GM23248 (cell line): ENCODE data around the gene KLF18. TPM values are rescaled to one million over a fixed set of nuclear protein-coding genes. Genes with fewer than 3 reads are reported as not detected.

ENCODE experiments used
- DNase-seq: peaks from one replicate; pipeline ENCODE4 v3.0.0-alpha.2; 2015
- H2AFZ ChIP-seq: fragments of 200-600 bp; sonication (generic); 2 replicates; pipeline ENCODE4 v1.6.1; 2016; ENCODE audit warnings: antibody characterized with exemption
- H3F3A ChIP-seq: fragments of 200-600 bp; sonication (generic); 2 replicates; pipeline ENCODE4 v1.6.1; 2016; ENCODE audit warnings: mild to moderate bottlenecking, antibody characterized with exemption, mixed run types; ENCODE audit not compliant: insufficient read depth
- H3K27ac ChIP-seq: fragments of 200-600 bp; sonication (generic); 2 replicates; pipeline ENCODE4 v1.5.1; 2016; ENCODE audit warnings: mild to moderate bottlenecking
- H3K27me3 ChIP-seq: fragments of 200-600 bp; sonication (generic); replicated peaks from 2 replicates; pipeline ENCODE4 v1.6.1; 2016; ENCODE audit warnings: mild to moderate bottlenecking; ENCODE audit not compliant: insufficient read depth
- H3K36me3 ChIP-seq: fragments of 200-600 bp; sonication (generic); 2 replicates; pipeline ENCODE4 v1.6.1; 2016; ENCODE audit warnings: low read depth, mild to moderate bottlenecking
- H3K4me1 ChIP-seq: fragments of 200-600 bp; sonication (generic); 2 replicates; pipeline ENCODE4 v1.6.1; 2016; ENCODE audit warnings: mild to moderate bottlenecking; ENCODE audit not compliant: insufficient read depth
- H3K4me2 ChIP-seq: fragments of 200-600 bp; sonication (generic); one replicate; pipeline ENCODE4 v1.6.1; 2016; ENCODE audit warnings: mild to moderate bottlenecking; ENCODE audit not compliant: unreplicated experiment
- H3K4me3 ChIP-seq: fragments of 200-600 bp; sonication (generic); 2 replicates; pipeline ENCODE4 v1.5.1; 2016; ENCODE audit warnings: mild to moderate bottlenecking
- H3K79me2 ChIP-seq: fragments of 200-600 bp; sonication (generic); 2 replicates; pipeline ENCODE4 v1.6.1; 2016; ENCODE audit warnings: mild to moderate bottlenecking; ENCODE audit not compliant: insufficient read depth
- H3K9ac ChIP-seq: fragments of 200-600 bp; sonication (generic); 2 replicates; pipeline ENCODE4 v1.6.1; 2016; ENCODE audit warnings: mild to moderate bottlenecking
- H3K9me2 ChIP-seq: fragments of 200-600 bp; sonication (generic); 2 replicates; pipeline ENCODE4 v1.6.1; 2016; ENCODE audit warnings: mixed run types, mild to moderate bottlenecking, moderate library complexity; ENCODE audit not compliant: insufficient read depth
- H3K9me3 ChIP-seq: fragments of 200-600 bp; sonication (generic); one replicate; pipeline ENCODE4 v1.6.1; 2017; ENCODE audit warnings: low read depth
- H4K20me1 ChIP-seq: fragments of 200-600 bp; sonication (generic); 2 replicates; pipeline ENCODE4 v1.6.0; 2016; ENCODE audit not compliant: insufficient read depth
- EZH2 ChIP-seq: fragments of 200-600 bp; sonication (generic); IDR thresholded peaks from 2 replicates; pipeline ENCODE4 v1.6.1; 2018; ENCODE audit warnings: antibody characterized with exemption, mild to moderate bottlenecking; ENCODE audit not compliant: insufficient read depth, poor library complexity, severe bottlenecking
- EZH2phosphoT487 ChIP-seq: fragments of 200-600 bp; sonication (generic); IDR thresholded peaks from 2 replicates; pipeline ENCODE4 v1.6.1; 2018; ENCODE audit warnings: antibody characterized with exemption, moderate library complexity, mild to moderate bottlenecking, low read depth; ENCODE audit not compliant: insufficient read depth
- WGBS, 2 experiments: methylation state at CpG; one replicate each; pipeline ENCODE4 v1.1.6; 2015 to 2017; ENCODE audit warnings: low lambda C conversion rate in 2 of 2, low coverage in 1 of 2; ENCODE audit errors: missing lambda C conversion rate in 2 of 2; 5-methylcytosine and 5-hydroxymethylcytosine counted together
- in situ Hi-C: fragments of 300-500 bp; cut with MboI; formaldehyde crosslinking; loops from 2 replicates; pipeline ENCODE4 v1.15.0; 2020
- polyA plus RNA-seq: library from polyadenylated mRNA; unstranded; fragments of >200 nt; fragmentation: Nextera tagmentation; extraction: Ambion mirVana; gene quantifications from 2 replicates; pipeline ENCODE4 v1.2.1, GENCODE V29; 2016
- total RNA-seq: library from RNA; depleted of rRNA; stranded (reverse); fragments of >200 nt; shearing (Covaris generic); gene quantifications from 2 replicates; pipeline ENCODE4 v1.2.3, GENCODE V29; 2014

The KLF18 gene
- total and polyA plus RNA-seq, 2 experiments from 2014 or later: not detected

- H2AFZ ChIP-seq: no peak overlapping the region
These were observed 10.4 kb upstream of the KLF18 start for GRCh38 chr1:44151808-44152207.

GRCh38 chr1:44151332-44151731 lies 9.9 kb upstream of the KLF18 start:
- no peaks in the 10 kb centered on the region for H3K79me2 ChIP-seq
- WGBS, 2 experiments: 53 to 58% methylated on average over 6 of the region's 6 CpGs
- 0 out of 2 replicates have a peak, but pooled peaks cover 6% of the 10 kb centered on the region for H3F3A ChIP-seq
- 0 out of 2 replicates have a peak, but pooled peaks cover 8% of the 10 kb centered on the region for H3K4me1 ChIP-seq
- no peaks in the 10 kb centered on the region for H3K9me3 ChIP-seq
- 0 out of 2 replicates have a peak, but pooled peaks cover 13% of the 10 kb centered on the region for H3K27me3 ChIP-seq
- no peak overlapping the region for H2AFZ ChIP-seq
- H3K9ac ChIP-seq: no peak overlapping the region
- no peak overlapping the region for H3K27ac ChIP-seq
- H3K4me3 ChIP-seq: no peak overlapping the region
- TF ChIP-seq EZH2: no peak
- no peak for TF ChIP-seq EZH2phosphoT487
- DNase-seq: no peak
- no peak overlapping the region for H3K4me2 ChIP-seq
- H3K9me2 ChIP-seq: no peaks in the 10 kb centered on the region
- in situ Hi-C loops: no loop called here
- no peaks in the 10 kb centered on the region for H4K20me1 ChIP-seq
- H3K36me3 ChIP-seq: no peaks in the 10 kb centered on the region

More at GRCh38 chr1:44151808-44152207, 10.4 kb upstream of the KLF18 start:
- H3K36me3 ChIP-seq: no peaks in the 10 kb centered on the region
- TF ChIP-seq EZH2phosphoT487: no peak
- TF ChIP-seq EZH2: no peak
- H3K9ac ChIP-seq: no peak overlapping the region
- no peaks in the 10 kb centered on the region for H4K20me1 ChIP-seq
- 0 out of 2 replicates have a peak, but pooled peaks cover 13% of the 10 kb centered on the region for H3K27me3 ChIP-seq
- WGBS, 2 experiments: 5 to 9% methylated on average over 1 of the region's 1 CpG
- H3K9me2 ChIP-seq: no peaks in the 10 kb centered on the region
- no peaks in the 10 kb centered on the region for H3K9me3 ChIP-seq
- no peak overlapping the region for H3K4me2 ChIP-seq
- no peaks in the 10 kb centered on the region for H3K79me2 ChIP-seq
- in situ Hi-C loops: no loop called here
- no peak overlapping the region for H3K4me3 ChIP-seq
- H3F3A ChIP-seq: 0 out of 2 replicates have a peak, but pooled peaks cover 6% of the 10 kb centered on the region
- no peak overlapping the region for H3K27ac ChIP-seq
- DNase-seq: peak; percentile 14
- 0 out of 2 replicates have a peak, but pooled peaks cover 8% of the 10 kb centered on the region for H3K4me1 ChIP-seq

DNA sequence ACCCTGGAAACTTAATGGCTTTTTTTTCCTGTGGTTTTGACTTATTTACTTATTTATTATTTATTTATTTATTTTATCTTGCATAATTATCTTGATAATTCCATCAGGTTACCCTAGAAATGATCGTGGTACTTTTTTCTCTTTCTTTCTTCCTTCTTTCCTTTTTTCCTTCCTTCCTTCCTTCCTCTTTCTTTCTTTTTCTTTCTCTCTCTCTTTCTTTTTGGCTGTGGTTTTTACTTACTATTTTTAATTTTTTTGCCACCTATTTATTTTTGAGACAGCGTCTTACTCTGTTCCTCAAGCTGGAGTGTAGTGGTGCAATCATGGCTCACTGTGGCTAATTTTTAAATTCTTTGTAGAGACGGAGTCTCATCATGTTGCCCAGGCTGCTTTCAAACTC lies 6.2 kb upstream of the KLF18 start:
- WGBS, 2 experiments: 49 to 61% methylated on average over 3 of the region's 3 CpGs
- Histone ChIP-seq H4K20me1 (no peaks in the 10 kb centered on the region), H2AFZ (no peak overlapping the region), H3K4me1 (no peaks in the 10 kb centered on the region), H3K9me3 (peaks cover 6% of the 10 kb centered on the region), H3K79me2 (no peaks in the 10 kb centered on the region), H3K27ac (no peak overlapping the region), H3K9me2 (no peaks in the 10 kb centered on the region), H3F3A (no peaks in the 10 kb centered on the region), H3K4me2 (no peak overlapping the region), H3K4me3 (no peak overlapping the region), H3K9ac (no peak overlapping the region), H3K36me3 (no peaks in the 10 kb centered on the region), H3K27me3 (0 out of 2 replicates have a peak, but pooled peaks cover 13% of the 10 kb centered on the region)
- in situ Hi-C loops: no loop called here
- no peak for TF ChIP-seq EZH2
- no peak for TF ChIP-seq EZH2phosphoT487
- DNase-seq: no peak

- Histone ChIP-seq H3K9me3 (peaks cover 6% of the 10 kb centered on the region), H4K20me1 (no peaks in the 10 kb centered on the region), H3K27me3 (0 out of 2 replicates have a peak, but pooled peaks cover 13% of the 10 kb centered on the region), H3K4me2 (no peak overlapping the region), H2AFZ (no peak overlapping the region), H3K79me2 (no peaks in the 10 kb centered on the region), H3F3A (no peaks in the 10 kb centered on the region), H3K4me3 (no peak overlapping the region), H3K4me1 (no peaks in the 10 kb centered on the region), H3K36me3 (no peaks in the 10 kb centered on the region), H3K9ac (no peak overlapping the region), H3K27ac (no peak overlapping the region), H3K9me2 (no peaks in the 10 kb centered on the region)
- in situ Hi-C loops: no loop called here
- 64 to 71% methylated on average over 28 of the region's 28 CpGs for WGBS, 2 experiments
- TF ChIP-seq EZH2phosphoT487 (no peak), EZH2 (no peak)
- DNase-seq: no peak
These were observed 5.3 kb upstream of the KLF18 start for GRCh38 chr1:44146536-44147361.
